Measurements from ENCODE around the gene ASB13.

ASB13 gene

GRCh38 chr10:5668429-5668828 is 2.0 kb upstream of the ASB13 start:
- no peak for FAIRE-seq

- FAIRE-seq = no peak
Observed at GRCh38 chr10:5666841-5667630, 641 bp upstream of the ASB13 start.

- no peak for FAIRE-seq
Observed at GRCh38 chr10:5665373-5666007, 905 bp downstream of the ASB13 start.

- FAIRE-seq = no peak
Observed at GRCh38 chr10:5663692-5664427, 2.5 kb downstream of the ASB13 start.

GRCh38 chr10:5662708-5663579 is 3.5 kb downstream of the ASB13 start:
- no peak for FAIRE-seq

- no peak for FAIRE-seq
Observed at GRCh38 chr10:5661043-5661442, 5.4 kb downstream of the ASB13 start.

- FAIRE-seq = no peak
Observed at GRCh38 chr10:5659702-5660528, 6.5 kb downstream of the ASB13 start.

- no peak for FAIRE-seq
Observed at GRCh38 chr10:5658871-5659618, 7.3 kb downstream of the ASB13 start.

- no peak for FAIRE-seq
Observed at GRCh38 chr10:5656737-5657579, 9.4 kb downstream of the ASB13 start.

- no peak for FAIRE-seq
Observed at GRCh38 chr10:5655121-5655520, 11.3 kb downstream of the ASB13 start.

- no peak for FAIRE-seq
Observed at GRCh38 chr10:5654218-5654755, 12.1 kb downstream of the ASB13 start.

GRCh38 chr10:5652746-5653145 is 13.6 kb downstream of the ASB13 start:
- no peak for FAIRE-seq

GRCh38 chr10:5651388-5651764 is 15.0 kb downstream of the ASB13 start:
- no peak for FAIRE-seq

- no peak for FAIRE-seq
Observed at GRCh38 chr10:5650664-5651387, 15.6 kb downstream of the ASB13 start.

- no peak for FAIRE-seq
Observed at GRCh38 chr10:5649746-5650145, 16.6 kb downstream of the ASB13 start.

- no peak for FAIRE-seq
Observed at GRCh38 chr10:5648494-5649457, 17.6 kb downstream of the ASB13 start.

- FAIRE-seq = no peak
Observed at GRCh38 chr10:5647507-5648240, 18.7 kb downstream of the ASB13 start.
